Caco-2 (cell line): ENCODE measurements around the gene CCT7. TPM values are rescaled to one million over a fixed set of nuclear protein-coding genes. Genes with fewer than 3 reads are reported as not detected.

Experiments used
- BruUV-seq: library from RNA; stranded (reverse); fragments of 400-500 nt; replicated peaks from 2 replicates; lab custom pipeline; 2021; lab: Mats Ljungman, UMichigan
- CTCF ChIA-PET: fragments of 300-600 bp; sonication (Branson Sonifier 250); formaldehyde crosslinking; loops from one replicate; lab custom pipeline; 2022; ENCODE audit warnings: antibody characterized with exemption; lab: Charles Lee
- POLR2A ChIA-PET: fragments of 300-600 bp; sonication (Branson Sonifier 250); formaldehyde crosslinking; loops from one replicate; lab custom pipeline; 2022; ENCODE audit warnings: antibody characterized with exemption; lab: Charles Lee
- DNase-seq, 2 experiments: peaks; one replicate each; pipeline versions ENCODE4 v3.0.0 to v3.0.0-alpha.2; 2020 to 2022
- H3K27me3 ChIP-seq: replicated peaks from 2 replicates; pipeline ENCODE4 v1.6.0; 2011; ENCODE audit warnings: low read length; ENCODE audit not compliant: control insufficient read depth, insufficient read depth
- H3K36me3 ChIP-seq: 2 replicates; pipeline ENCODE4 v1.5.1; 2011; ENCODE audit warnings: low read length; ENCODE audit not compliant: control insufficient read depth, insufficient read depth
- H3K4me1 ChIP-seq: fragments of 250-450 bp; sonication (Bioruptor Pico); 2 replicates; pipeline ENCODE4 v1.5.1; 2020; ENCODE audit warnings: mild to moderate bottlenecking
- H3K4me3 ChIP-seq: 2 replicates; pipeline ENCODE4 v1.5.1; 2011; ENCODE audit warnings: low read depth, mild to moderate bottlenecking, control low read depth, low read length
- H3K9me3 ChIP-seq: fragments of 250-450 bp; sonication (Bioruptor Pico); 2 replicates; pipeline ENCODE4 v1.5.1; 2020; ENCODE audit warnings: mild to moderate bottlenecking, moderate library complexity
- H3K27ac Mint-ChIP-seq: one replicate; pipeline ENCODE4 v1.8.0; 2022; ENCODE audit warnings: mixed read lengths; ENCODE audit not compliant: unreplicated experiment
- H3K27me3 Mint-ChIP-seq: one replicate; pipeline ENCODE4 v1.8.0; 2022; ENCODE audit warnings: mixed read lengths; ENCODE audit not compliant: insufficient read depth, unreplicated experiment
- H3K36me3 Mint-ChIP-seq: one replicate; pipeline ENCODE4 v1.8.0; 2022; ENCODE audit warnings: mild to moderate bottlenecking, mixed read lengths; ENCODE audit not compliant: insufficient read depth, unreplicated experiment
- H3K4me1 Mint-ChIP-seq: one replicate; pipeline ENCODE4 v1.8.0; 2022; ENCODE audit warnings: low read depth, mixed read lengths; ENCODE audit not compliant: unreplicated experiment
- H3K4me3 Mint-ChIP-seq: one replicate; pipeline ENCODE4 v1.8.0; 2022; ENCODE audit warnings: mild to moderate bottlenecking, moderate library complexity, mixed read lengths; ENCODE audit not compliant: unreplicated experiment
- H3K9me3 Mint-ChIP-seq: one replicate; pipeline ENCODE4 v1.8.0; 2022; ENCODE audit warnings: mixed read lengths; ENCODE audit not compliant: unreplicated experiment
- intact Hi-C: fragments of 100-400 bp; cut with micrococcal nuclease; formaldehyde crosslinking; loops from one replicate; pipeline ENCODE4 v1.10.0; 2022; ENCODE audit not compliant: unreplicated experiment
- total RNA-seq: library from RNA; stranded (reverse); gene quantifications from 2 replicates; pipeline ENCODE4 v1.2.3, GENCODE V29; 2022
- TF ChIP-seq, protein P1 (sequence below), 2 experiments: fragments of 200-600 bp in 1 of 2; IDR thresholded peaks; 1 replicate in 1 of 2; 2 replicates in 1 of 2; pipeline versions ENCODE4 v1.5.1 to v1.8.0; 2011 to 2022; ENCODE audit warnings: antibody characterized with exemption in 1 of 2, control low read depth in 1 of 2, inconsistent platforms in 1 of 2, low read depth in 1 of 2, low read length in 1 of 2, mild to moderate bottlenecking in 1 of 2, moderate library complexity in 1 of 2; ENCODE audit not compliant: insufficient read depth in 1 of 2, severe bottlenecking in 1 of 2, unreplicated experiment in 1 of 2

CCT7 gene
- total RNA-seq, 1 experiment from 2014 or later: 450 TPM

DNA sequence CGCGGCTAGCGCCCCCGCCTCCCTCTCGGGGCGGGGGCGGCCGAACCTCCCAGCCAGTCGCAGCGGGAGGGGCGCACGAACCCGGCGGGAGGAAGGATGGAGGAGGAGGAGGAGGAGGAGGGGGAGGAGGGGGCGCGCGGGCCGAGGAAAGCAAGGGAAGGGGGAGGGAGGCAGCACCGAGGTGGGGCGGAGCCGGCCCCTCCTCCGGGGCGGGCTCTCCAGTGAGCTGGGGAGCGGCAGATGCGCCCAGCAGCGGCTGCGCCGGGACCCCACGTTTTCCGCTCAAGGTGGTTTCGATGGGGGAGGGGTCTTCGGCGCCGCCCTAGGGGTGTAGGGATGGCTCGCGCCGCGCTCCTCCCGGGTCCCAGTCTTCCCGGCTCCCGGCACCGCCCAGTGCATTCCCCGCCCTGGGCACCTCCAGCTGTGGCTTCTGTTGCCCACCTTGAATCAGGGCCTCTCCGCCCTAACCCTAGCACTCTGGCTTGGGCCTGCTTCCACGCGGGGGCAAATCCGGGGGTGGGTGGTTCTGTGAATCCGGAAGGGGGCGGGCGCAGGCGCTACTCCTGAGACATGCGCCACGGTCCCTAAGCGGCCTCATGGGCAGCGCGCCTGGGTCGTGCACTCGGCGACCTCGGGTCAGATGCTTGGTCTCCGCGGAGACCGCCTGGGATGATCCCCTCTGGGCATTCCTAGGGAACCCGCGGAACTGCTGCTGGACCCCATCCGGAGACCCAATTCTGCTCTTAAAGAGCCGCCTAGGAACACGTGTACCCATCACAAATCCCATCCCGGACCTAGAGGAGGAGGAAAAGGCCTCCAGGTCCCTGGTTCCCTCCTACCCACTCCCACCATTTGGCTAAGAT, 50.4 kb downstream of the CCT7 start, which contains the start of gene FBXO41:
Gene FBXO41, minus strand, starts transcription at position 183 of the 863 bp plus-strand sequence. CDS start 14,848 bp downstream, outside the sequence.
- intact Hi-C loops: loop anchor here (1.0 kb wide), 1 partner anchor 15 kb away; no protein-coding TSS in a partner anchor
- DNase-seq: peak; percentile 58 to 59
- H3K27ac Mint-ChIP-seq: no peak within 1 kb of the TSS
- H3K9me3 ChIP-seq: no peaks in the 10 kb centered on the region
- TF ChIP-seq, protein P1, sequence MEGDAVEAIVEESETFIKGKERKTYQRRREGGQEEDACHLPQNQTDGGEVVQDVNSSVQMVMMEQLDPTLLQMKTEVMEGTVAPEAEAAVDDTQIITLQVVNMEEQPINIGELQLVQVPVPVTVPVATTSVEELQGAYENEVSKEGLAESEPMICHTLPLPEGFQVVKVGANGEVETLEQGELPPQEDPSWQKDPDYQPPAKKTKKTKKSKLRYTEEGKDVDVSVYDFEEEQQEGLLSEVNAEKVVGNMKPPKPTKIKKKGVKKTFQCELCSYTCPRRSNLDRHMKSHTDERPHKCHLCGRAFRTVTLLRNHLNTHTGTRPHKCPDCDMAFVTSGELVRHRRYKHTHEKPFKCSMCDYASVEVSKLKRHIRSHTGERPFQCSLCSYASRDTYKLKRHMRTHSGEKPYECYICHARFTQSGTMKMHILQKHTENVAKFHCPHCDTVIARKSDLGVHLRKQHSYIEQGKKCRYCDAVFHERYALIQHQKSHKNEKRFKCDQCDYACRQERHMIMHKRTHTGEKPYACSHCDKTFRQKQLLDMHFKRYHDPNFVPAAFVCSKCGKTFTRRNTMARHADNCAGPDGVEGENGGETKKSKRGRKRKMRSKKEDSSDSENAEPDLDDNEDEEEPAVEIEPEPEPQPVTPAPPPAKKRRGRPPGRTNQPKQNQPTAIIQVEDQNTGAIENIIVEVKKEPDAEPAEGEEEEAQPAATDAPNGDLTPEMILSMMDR (IDR thresholded peaks at IDR 0.05; ENCODE audit: insufficient read depth in 1 of 2, low read depth in 1 of 2, low read length in 1 of 2, severe bottlenecking in 1 of 2, unreplicated experiment in 1 of 2): no peak
- CTCF ChIA-PET: interaction anchor here (0.8 kb wide), 1 partner anchor 9 kb away, joined by 3 read pairs; the partner anchor contains the start of gene EGR4
- no TSS peak for BruUV-seq
- H3K4me3 Mint-ChIP-seq: peak within 1 kb of the TSS; percentile 65
- H3K36me3 Mint-ChIP-seq: no peaks in the 10 kb centered on the region
- H3K9me3 Mint-ChIP-seq: no peaks in the 10 kb centered on the region
- no peaks in the 10 kb centered on the region for H3K36me3 ChIP-seq
- POLR2A ChIA-PET: interaction anchor here (0.6 kb wide), 1 partner anchor 16 kb away, joined by 3 read pairs; no protein-coding TSS in a partner anchor
- H3K27me3 Mint-ChIP-seq: peaks cover 2% of the 10 kb centered on the region
- H3K4me3 ChIP-seq: peak within 1 kb of the TSS; percentile 84
- peaks cover 5% of the 10 kb centered on the region; the same call in 1 of the 2 replicates for H3K4me1 ChIP-seq
- H3K4me1 Mint-ChIP-seq: no peaks in the 10 kb centered on the region
- no peaks in the 10 kb centered on the region for H3K27me3 ChIP-seq

DNA sequence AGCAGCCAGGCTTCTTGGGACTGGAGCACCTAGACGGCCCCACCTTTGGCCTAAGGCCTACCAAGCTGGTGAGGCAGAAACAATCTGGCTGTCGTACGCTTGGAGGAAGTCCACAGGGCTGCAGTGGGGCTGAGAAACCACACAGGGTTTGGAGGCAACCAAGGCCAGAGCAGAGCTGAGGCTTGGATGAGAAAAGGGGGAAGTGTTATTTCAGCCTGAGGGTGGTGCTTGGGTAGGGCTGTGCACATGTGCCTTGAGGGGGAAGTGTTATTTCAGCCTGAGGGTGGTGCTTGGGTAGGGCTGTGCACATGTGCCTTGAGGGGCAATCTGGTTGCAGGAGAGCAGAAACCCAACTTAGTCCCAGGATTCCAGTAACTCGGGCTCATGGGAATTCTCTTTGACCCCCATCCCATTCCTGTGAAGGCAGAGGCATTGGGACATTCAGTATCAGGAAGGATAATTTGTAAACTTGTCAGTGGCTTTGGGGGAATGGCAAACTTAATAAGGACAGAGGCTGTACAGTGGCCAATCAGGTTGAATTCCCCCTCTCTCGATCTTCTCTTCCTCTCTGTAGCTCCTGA, 51.1 kb downstream of the CCT7 start:
- Histone ChIP-seq H3K36me3 (no peaks in the 10 kb centered on the region), H3K4me3 (peak overlapping the region; percentile 84; the same call in 1 of the 2 replicates), H3K4me1 (peaks cover 5% of the 10 kb centered on the region; the same call in 1 of the 2 replicates), H3K27me3 (no peaks in the 10 kb centered on the region), H3K9me3 (no peaks in the 10 kb centered on the region)
- Mint-ChIP-seq H3K4me1 (no peaks in the 10 kb centered on the region), H3K36me3 (no peaks in the 10 kb centered on the region), H3K27me3 (peaks cover 2% of the 10 kb centered on the region), H3K27ac (no peak overlapping the region), H3K4me3 (peak overlapping the region; percentile 65), H3K9me3 (no peaks in the 10 kb centered on the region)
- TF ChIP-seq, protein P1 (IDR thresholded peaks at IDR 0.05; ENCODE audit: insufficient read depth in 1 of 2, low read depth in 1 of 2, low read length in 1 of 2, severe bottlenecking in 1 of 2, unreplicated experiment in 1 of 2): no peak
- DNase-seq: no peak
- POLR2A ChIA-PET: no interaction called here
- intact Hi-C loops: no loop called here
- CTCF ChIA-PET: no interaction called here
- BruUV-seq: no TSS peak

DNA sequence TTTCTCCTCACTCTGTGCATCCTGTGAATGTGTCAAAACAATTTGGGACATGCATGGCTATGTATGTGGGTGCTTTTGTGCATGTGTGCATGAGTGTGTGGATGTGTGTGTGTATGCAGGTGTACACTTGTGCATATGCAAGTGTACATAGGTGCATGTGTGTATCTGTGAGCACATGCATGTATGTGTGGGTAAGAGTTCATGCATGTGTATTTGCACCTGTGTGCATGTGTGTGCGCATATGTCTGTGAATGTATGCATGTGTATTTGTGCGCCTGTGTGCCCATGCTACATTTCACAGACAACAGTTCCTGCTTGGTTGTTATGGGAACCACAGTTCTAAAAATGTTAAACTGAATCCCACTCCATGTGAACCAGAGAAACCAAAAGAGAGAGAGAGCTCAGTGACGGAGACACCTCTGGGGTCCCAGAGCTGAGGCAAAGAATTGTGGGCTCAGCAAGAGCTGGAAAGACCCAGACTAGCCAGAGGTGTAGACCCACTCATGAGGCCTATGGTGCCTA, 52.1 kb downstream of the CCT7 start:
- CTCF ChIA-PET: no interaction called here
- no TSS peak for BruUV-seq

More for the DNA sequence above, 52.1 kb downstream of the CCT7 start:
- no peaks in the 10 kb centered on the region for H3K4me1 Mint-ChIP-seq
- H3K36me3 Mint-ChIP-seq: no peaks in the 10 kb centered on the region
- no peaks in the 10 kb centered on the region for H3K9me3 ChIP-seq
- no peak overlapping the region for H3K27ac Mint-ChIP-seq
- peaks cover 4% of the 10 kb centered on the region for H3K27me3 Mint-ChIP-seq
- no peak overlapping the region for H3K4me3 ChIP-seq
- H3K4me3 Mint-ChIP-seq: peak overlapping the region; percentile 39
- POLR2A ChIA-PET: no interaction called here
- intact Hi-C loops: no loop called here
- TF ChIP-seq, protein P1 (IDR thresholded peaks at IDR 0.05; ENCODE audit: insufficient read depth in 1 of 2, low read depth in 1 of 2, low read length in 1 of 2, severe bottlenecking in 1 of 2, unreplicated experiment in 1 of 2): no peak
- H3K9me3 Mint-ChIP-seq: no peaks in the 10 kb centered on the region
- no peaks in the 10 kb centered on the region for H3K27me3 ChIP-seq
- H3K36me3 ChIP-seq: no peaks in the 10 kb centered on the region
- DNase-seq: no peak
- H3K4me1 ChIP-seq: peaks cover 5% of the 10 kb centered on the region; the same call in 1 of the 2 replicates
